Activated CD4-positive, alpha-beta T cell treated with anti-CD3 and anti-CD28 coated beads, Interleukin-2, amount 10 ng/mL, durations not matched to agents 24 days and 14 days (primary cell): ENCODE results near the gene ATP13A1. TPM values are rescaled to one million over a fixed set of nuclear protein-coding genes. Genes with fewer than 3 reads are reported as not detected.
A peak's percentile ranks its signal among the peaks of the same experiment; 100 is the strongest.
"Not testable (repeated sequence)": the region's sequence is repeated elsewhere in the genome, so short reads cannot be mapped to it uniquely, and the experiment has no call there.

ENCODE experiments used
- DNase-seq: peaks from one replicate; pipeline ENCODE4 v3.0.0; 2022
- H3K27ac Mint-ChIP-seq: one replicate; pipeline ENCODE4 v1.8.0; 2022; ENCODE audit warnings: mild to moderate bottlenecking, mixed read lengths
- H3K27me3 Mint-ChIP-seq: one replicate; pipeline ENCODE4 v1.8.0; 2022; ENCODE audit warnings: mixed read lengths
- H3K36me3 Mint-ChIP-seq: one replicate; pipeline ENCODE4 v1.8.0; 2022; ENCODE audit warnings: low read depth, mild to moderate bottlenecking, mixed read lengths
- H3K4me1 Mint-ChIP-seq: one replicate; pipeline ENCODE4 v1.8.0; 2021; ENCODE audit warnings: mixed read lengths
- H3K4me3 Mint-ChIP-seq: one replicate; pipeline ENCODE4 v1.8.0; 2022; ENCODE audit warnings: mild to moderate bottlenecking, moderate library complexity, mixed read lengths
- H3K9me3 Mint-ChIP-seq: one replicate; pipeline ENCODE4 v1.8.0; 2021; ENCODE audit warnings: mixed read lengths
- intact Hi-C: fragments of 100-400 bp; cut with micrococcal nuclease; formaldehyde crosslinking; loops from one replicate; pipeline ENCODE4 v1.15.1; 2023
- total RNA-seq: library from RNA; stranded (reverse); gene quantifications from 2 replicates; pipeline ENCODE4 v1.2.3, GENCODE V29; 2022

Gene ATP13A1
- total RNA-seq, 1 donor from 2014 or later: 85.9 TPM

- no peak overlapping the region for H3K4me3 Mint-ChIP-seq
- intact Hi-C loops: no loop called here
- no peak overlapping the region for H3K27ac Mint-ChIP-seq
- peaks cover 30% of the 10 kb centered on the region for H3K9me3 Mint-ChIP-seq
- H3K36me3 Mint-ChIP-seq: peaks cover 96% of the 10 kb centered on the region
- no peaks in the 10 kb centered on the region for H3K4me1 Mint-ChIP-seq
- DNase-seq: no peak
- H3K27me3 Mint-ChIP-seq: no peaks in the 10 kb centered on the region
Observed at GRCh38 chr19:19679176-19680073, 15.9 kb upstream of the ATP13A1 start.

- Mint-ChIP-seq H3K4me1 (no peaks in the 10 kb centered on the region), H3K4me3 (no peak overlapping the region), H3K27ac (no peak overlapping the region), H3K9me3 (peaks cover 29% of the 10 kb centered on the region), H3K36me3 (peaks cover 95% of the 10 kb centered on the region), H3K27me3 (no peaks in the 10 kb centered on the region)
- intact Hi-C loops: no loop called here
- DNase-seq: no peak
Observed at GRCh38 chr19:19677579-19677978, 14.1 kb upstream of the ATP13A1 start.

- H3K27me3 Mint-ChIP-seq: no peaks in the 10 kb centered on the region
- H3K4me1 Mint-ChIP-seq: peaks cover 8% of the 10 kb centered on the region
- H3K36me3 Mint-ChIP-seq: peaks cover 93% of the 10 kb centered on the region
- no peak overlapping the region for H3K27ac Mint-ChIP-seq
- no peak for DNase-seq
- H3K4me3 Mint-ChIP-seq: peak overlapping the region; percentile 7
- intact Hi-C loops: no loop called here
- peaks cover 25% of the 10 kb centered on the region for H3K9me3 Mint-ChIP-seq
Observed at GRCh38 chr19:19674315-19674714, 10.8 kb upstream of the ATP13A1 start.

- Mint-ChIP-seq H3K4me3 (no peak overlapping the region), H3K27ac (no peak overlapping the region), H3K4me1 (peaks cover 15% of the 10 kb centered on the region), H3K27me3 (no peaks in the 10 kb centered on the region), H3K36me3 (peaks cover 83% of the 10 kb centered on the region), H3K9me3 (peaks cover 23% of the 10 kb centered on the region)
- intact Hi-C loops: no loop called here
- DNase-seq: no peak
Observed at GRCh38 chr19:19672816-19673215, 9.3 kb upstream of the ATP13A1 start.

GRCh38 chr19:19670070-19670551 is 6.6 kb upstream of the ATP13A1 start:
- peak overlapping the region; percentile 94 for H3K4me3 Mint-ChIP-seq
- H3K4me1 Mint-ChIP-seq: peaks cover 18% of the 10 kb centered on the region
- peaks cover 58% of the 10 kb centered on the region for H3K36me3 Mint-ChIP-seq
- no peaks in the 10 kb centered on the region for H3K27me3 Mint-ChIP-seq
- peak overlapping the region; percentile 100 for H3K27ac Mint-ChIP-seq
- peaks cover 14% of the 10 kb centered on the region for H3K9me3 Mint-ChIP-seq
- intact Hi-C loops: no loop called here
- no peak for DNase-seq

- DNase-seq: peak; percentile 97
- intact Hi-C loops: loop anchor here (1.0 to 10.0 kb wide), 7 partner anchors 64 to 756 kb away; partner anchors contain the start of genes ZNF14, ZNF506 and ZNF93
- Mint-ChIP-seq H3K4me1 (peaks cover 22% of the 10 kb centered on the region), H3K27ac (peak within 1 kb of the TSS; percentile 100), H3K4me3 (peak within 1 kb of the TSS; percentile 94), H3K36me3 (peaks cover 48% of the 10 kb centered on the region), H3K27me3 (no peaks in the 10 kb centered on the region), H3K9me3 (peaks cover 7% of the 10 kb centered on the region)
Observed at GRCh38 chr19:19668230-19669012, 4.9 kb upstream of the ATP13A1 start, which contains the start of gene ZNF101. Gene ZNF101 (plus strand): TSS chr19:19668839. CDS start chr19:19668964, 125 bp downstream.

- H3K36me3 Mint-ChIP-seq: peaks cover 40% of the 10 kb centered on the region
- H3K9me3 Mint-ChIP-seq: not testable (repeated sequence)
Observed at GRCh38 chr19:19665420-19665948, 2.0 kb upstream of the ATP13A1 start.

GRCh38 chr19:19662871-19663255 is 613 bp downstream of the ATP13A1 start:
- peak; percentile 62 for DNase-seq
- peak overlapping the region; percentile 97 for H3K4me3 Mint-ChIP-seq
- peaks cover 31% of the 10 kb centered on the region for H3K4me1 Mint-ChIP-seq
- intact Hi-C loops: loop anchor here (1.0 to 10.0 kb wide), 6 partner anchors 21 to 762 kb away; partner anchors contain the start of genes PBX4 and ZNF93
- peak overlapping the region; percentile 95 for H3K27ac Mint-ChIP-seq
- H3K36me3 Mint-ChIP-seq: peaks cover 42% of the 10 kb centered on the region
- H3K27me3 Mint-ChIP-seq: no peaks in the 10 kb centered on the region
- H3K9me3 Mint-ChIP-seq: no peaks in the 10 kb centered on the region

More at GRCh38 chr19:19665420-19665948, 2.0 kb upstream of the ATP13A1 start:
- DNase-seq, H3K27ac Mint-ChIP-seq, H3K27me3 Mint-ChIP-seq, H3K4me3 Mint-ChIP-seq: not testable (repeated sequence)
- intact Hi-C loops: loop anchor here (10.0 kb wide), 2 partner anchors 239 to 759 kb away; partner anchors contain the start of gene ZNF93
- H3K4me1 Mint-ChIP-seq: peaks cover 39% of the 10 kb centered on the region

- peak; percentile 69 for DNase-seq
- Mint-ChIP-seq H3K9me3 (no peaks in the 10 kb centered on the region), H3K4me3 (peak overlapping the region; percentile 97), H3K4me1 (peaks cover 27% of the 10 kb centered on the region), H3K27ac (peak overlapping the region; percentile 95), H3K27me3 (no peaks in the 10 kb centered on the region), H3K36me3 (peaks cover 46% of the 10 kb centered on the region)
- intact Hi-C loops: loop anchor here (2.0 to 10.0 kb wide), 4 partner anchors 44 to 762 kb away; partner anchors contain the start of genes PBX4 and ZNF93
Observed at GRCh38 chr19:19662344-19662743, 1.1 kb downstream of the ATP13A1 start.

- Mint-ChIP-seq H3K27me3 (no peaks in the 10 kb centered on the region), H3K4me3 (peak overlapping the region; percentile 97), H3K4me1 (peaks cover 27% of the 10 kb centered on the region), H3K36me3 (peaks cover 48% of the 10 kb centered on the region), H3K27ac (peak overlapping the region; percentile 95), H3K9me3 (no peaks in the 10 kb centered on the region)
- peak; percentile 81 for DNase-seq
- intact Hi-C loops: loop anchor here (2.0 to 10.0 kb wide), 4 partner anchors 43 to 763 kb away; partner anchors contain the start of genes PBX4 and ZNF93
Observed at GRCh38 chr19:19661675-19662251, 1.7 kb downstream of the ATP13A1 start.

- Mint-ChIP-seq H3K9me3 (no peaks in the 10 kb centered on the region), H3K4me3 (peak overlapping the region; percentile 97), H3K27ac (peak overlapping the region; percentile 95), H3K4me1 (peaks cover 27% of the 10 kb centered on the region), H3K36me3 (peaks cover 53% of the 10 kb centered on the region), H3K27me3 (no peaks in the 10 kb centered on the region)
- no peak for DNase-seq
- intact Hi-C loops: loop anchor here (10.0 kb wide), 2 partner anchors 244 to 764 kb away; partner anchors contain the start of gene ZNF93
Observed at GRCh38 chr19:19661141-19661674, 2.3 kb downstream of the ATP13A1 start.

- Mint-ChIP-seq H3K27ac (no peak overlapping the region), H3K27me3 (no peaks in the 10 kb centered on the region), H3K36me3 (peaks cover 63% of the 10 kb centered on the region), H3K4me1 (peaks cover 27% of the 10 kb centered on the region), H3K4me3 (no peak overlapping the region), H3K9me3 (no peaks in the 10 kb centered on the region)
- no peak for DNase-seq
- intact Hi-C loops: loop anchor here (10.0 kb wide), 2 partner anchors 245 to 765 kb away; partner anchors contain the start of gene ZNF93
Observed at GRCh38 chr19:19659646-19660245, 3.7 kb downstream of the ATP13A1 start.
